Ectodermal cell (in vitro differentiated cells): ENCODE measurements around the gene DHX29.

ENCODE experiments used
- H3K27ac ChIP-seq: 2 replicates; pipeline ENCODE4 v1.7.0; 2013; ENCODE audit warnings: mild to moderate bottlenecking, low read depth, low read length; ENCODE audit not compliant: insufficient read depth, poor library complexity, severe bottlenecking
- H3K27me3 ChIP-seq: 2 replicates; pipeline ENCODE4 v1.7.0; 2013; ENCODE audit warnings: mild to moderate bottlenecking, low read length; ENCODE audit not compliant: insufficient read depth, control insufficient read depth, poor library complexity, severe bottlenecking
- H3K36me3 ChIP-seq: one replicate; pipeline ENCODE4 v1.7.0; 2013; ENCODE audit warnings: low read length; ENCODE audit not compliant: control insufficient read depth, insufficient read depth
- H3K4me1 ChIP-seq: one replicate; pipeline ENCODE4 v1.7.0; 2013; ENCODE audit warnings: low read length; ENCODE audit not compliant: control insufficient read depth, insufficient read depth
- H3K4me3 ChIP-seq: 2 replicates; pipeline ENCODE4 v1.7.0; 2013; ENCODE audit warnings: low read depth, low read length, control low read depth; ENCODE audit not compliant: insufficient read depth
- H3K9me3 ChIP-seq: 2 replicates; pipeline ENCODE4 v1.7.0; 2013; ENCODE audit warnings: mild to moderate bottlenecking, low read length, moderate library complexity; ENCODE audit not compliant: control insufficient read depth
- WGBS, 2 experiments: methylation state at CpG; one replicate each; pipeline ENCODE4 v1.1.7; 2013; ENCODE audit warnings: missing lambda C conversion rate in 2 of 2; 5-methylcytosine and 5-hydroxymethylcytosine counted together

DHX29 gene

GRCh38 chr5:55225346-55225745 is 82.1 kb downstream of the DHX29 start:
- Histone ChIP-seq H3K27me3 (peaks cover 100% of the 10 kb centered on the region), H3K36me3 (no peaks in the 10 kb centered on the region), H3K27ac (no peak overlapping the region), H3K4me3 (no peak overlapping the region), H3K4me1 (peaks cover 6% of the 10 kb centered on the region), H3K9me3 (no peaks in the 10 kb centered on the region)

- H3K4me3 ChIP-seq = no peak overlapping the region
- H3K36me3 ChIP-seq = no peaks in the 10 kb centered on the region
- H3K9me3 ChIP-seq = no peaks in the 10 kb centered on the region
- WGBS, 2 experiments = 14 to 29% methylated on average over 7 of the region's 7 CpGs
- H3K27ac ChIP-seq = no peak overlapping the region
- H3K4me1 ChIP-seq = peaks cover 6% of the 10 kb centered on the region
- peaks cover 100% of the 10 kb centered on the region for H3K27me3 ChIP-seq
Measured at GRCh38 chr5:55223812-55224240, 83.7 kb downstream of the DHX29 start.

- Histone ChIP-seq H3K4me3 (peak overlapping the region; percentile 9), H3K27me3 (peaks cover 100% of the 10 kb centered on the region), H3K9me3 (no peaks in the 10 kb centered on the region), H3K36me3 (no peaks in the 10 kb centered on the region), H3K27ac (no peak overlapping the region), H3K4me1 (peaks cover 6% of the 10 kb centered on the region)
- WGBS, 2 experiments = 2 to 3% methylated on average over 61 of the region's 61 CpGs
Measured at GRCh38 chr5:55222985-55223811, 84.3 kb downstream of the DHX29 start.

GRCh38 chr5:55222092-55222984 is 85.2 kb downstream of the DHX29 start:
- Histone ChIP-seq H3K27me3 (peaks cover 95% of the 10 kb centered on the region), H3K9me3 (no peaks in the 10 kb centered on the region), H3K27ac (no peak overlapping the region), H3K4me1 (peaks cover 6% of the 10 kb centered on the region), H3K36me3 (no peaks in the 10 kb centered on the region), H3K4me3 (no peak overlapping the region)
- 9 to 10% methylated on average over 30 of the region's 30 CpGs for WGBS, 2 experiments

- peaks cover 6% of the 10 kb centered on the region for H3K4me1 ChIP-seq
- no peak overlapping the region for H3K27ac ChIP-seq
- 1% methylated on average over 62 of the region's 62 CpGs for WGBS, 2 experiments
- H3K27me3 ChIP-seq = peaks cover 86% of the 10 kb centered on the region
- peak overlapping the region; percentile 25 for H3K4me3 ChIP-seq
- H3K9me3 ChIP-seq = no peaks in the 10 kb centered on the region
- H3K36me3 ChIP-seq = no peaks in the 10 kb centered on the region
Measured at GRCh38 chr5:55220433-55221185, 86.9 kb downstream of the DHX29 start.

GRCh38 chr5:55219770-55220169 is 87.7 kb downstream of the DHX29 start:
- WGBS, 2 experiments = 85 to 87% methylated on average over 3 of the region's 3 CpGs
- H3K27ac ChIP-seq = no peak overlapping the region
- H3K27me3 ChIP-seq = peaks cover 77% of the 10 kb centered on the region
- peaks cover 6% of the 10 kb centered on the region for H3K4me1 ChIP-seq
- no peaks in the 10 kb centered on the region for H3K36me3 ChIP-seq
- H3K4me3 ChIP-seq = no peak overlapping the region
- no peaks in the 10 kb centered on the region for H3K9me3 ChIP-seq

GRCh38 chr5:55218967-55219366 is 88.5 kb downstream of the DHX29 start:
- peaks cover 69% of the 10 kb centered on the region for H3K27me3 ChIP-seq
- H3K9me3 ChIP-seq = no peaks in the 10 kb centered on the region
- WGBS, 2 experiments = 40% methylated on average over 4 of the region's 4 CpGs

GRCh38 chr5:55211184-55211874 is 96.2 kb downstream of the DHX29 start:
- H3K4me1 ChIP-seq = no peaks in the 10 kb centered on the region
- no peaks in the 10 kb centered on the region for H3K36me3 ChIP-seq
- no peak overlapping the region for H3K27ac ChIP-seq
- H3K9me3 ChIP-seq = no peaks in the 10 kb centered on the region
- 82 to 88% methylated on average over 1 to 2 of the region's 2 CpGs for WGBS, 2 experiments
- no peak overlapping the region for H3K4me3 ChIP-seq
- no peaks in the 10 kb centered on the region for H3K27me3 ChIP-seq

More at GRCh38 chr5:55218967-55219366, 88.5 kb downstream of the DHX29 start:
- no peak overlapping the region for H3K4me3 ChIP-seq
- peaks cover 6% of the 10 kb centered on the region for H3K4me1 ChIP-seq
- H3K27ac ChIP-seq = no peak overlapping the region
- no peaks in the 10 kb centered on the region for H3K36me3 ChIP-seq
